Activated naive CD8-positive, alpha-beta T cell (primary cell): ENCODE measurements around the gene ZFP91.
"Not testable (repeated sequence)": the region's sequence is repeated elsewhere in the genome, so short reads cannot be mapped to it uniquely, and the experiment has no call there.

Experiments
- H3K27ac Mint-ChIP-seq: one replicate; pipeline ENCODE4 v1.8.0; 2021; ENCODE audit warnings: mixed read lengths
- H3K27me3 Mint-ChIP-seq: one replicate; pipeline ENCODE4 v1.8.0; 2021; ENCODE audit warnings: mixed read lengths
- H3K36me3 Mint-ChIP-seq: one replicate; pipeline ENCODE4 v1.8.0; 2021; ENCODE audit warnings: mixed read lengths
- H3K4me1 Mint-ChIP-seq: one replicate; pipeline ENCODE4 v1.8.0; 2021; ENCODE audit warnings: low read depth, mixed read lengths
- H3K4me3 Mint-ChIP-seq: one replicate; pipeline ENCODE4 v1.8.0; 2021; ENCODE audit warnings: mild to moderate bottlenecking, mixed read lengths
- H3K9me3 Mint-ChIP-seq: one replicate; pipeline ENCODE4 v1.8.0; 2021; ENCODE audit warnings: low read depth, mixed read lengths

Gene ZFP91, protein sequence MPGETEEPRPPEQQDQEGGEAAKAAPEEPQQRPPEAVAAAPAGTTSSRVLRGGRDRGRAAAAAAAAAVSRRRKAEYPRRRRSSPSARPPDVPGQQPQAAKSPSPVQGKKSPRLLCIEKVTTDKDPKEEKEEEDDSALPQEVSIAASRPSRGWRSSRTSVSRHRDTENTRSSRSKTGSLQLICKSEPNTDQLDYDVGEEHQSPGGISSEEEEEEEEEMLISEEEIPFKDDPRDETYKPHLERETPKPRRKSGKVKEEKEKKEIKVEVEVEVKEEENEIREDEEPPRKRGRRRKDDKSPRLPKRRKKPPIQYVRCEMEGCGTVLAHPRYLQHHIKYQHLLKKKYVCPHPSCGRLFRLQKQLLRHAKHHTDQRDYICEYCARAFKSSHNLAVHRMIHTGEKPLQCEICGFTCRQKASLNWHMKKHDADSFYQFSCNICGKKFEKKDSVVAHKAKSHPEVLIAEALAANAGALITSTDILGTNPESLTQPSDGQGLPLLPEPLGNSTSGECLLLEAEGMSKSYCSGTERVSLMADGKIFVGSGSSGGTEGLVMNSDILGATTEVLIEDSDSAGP

DNA sequence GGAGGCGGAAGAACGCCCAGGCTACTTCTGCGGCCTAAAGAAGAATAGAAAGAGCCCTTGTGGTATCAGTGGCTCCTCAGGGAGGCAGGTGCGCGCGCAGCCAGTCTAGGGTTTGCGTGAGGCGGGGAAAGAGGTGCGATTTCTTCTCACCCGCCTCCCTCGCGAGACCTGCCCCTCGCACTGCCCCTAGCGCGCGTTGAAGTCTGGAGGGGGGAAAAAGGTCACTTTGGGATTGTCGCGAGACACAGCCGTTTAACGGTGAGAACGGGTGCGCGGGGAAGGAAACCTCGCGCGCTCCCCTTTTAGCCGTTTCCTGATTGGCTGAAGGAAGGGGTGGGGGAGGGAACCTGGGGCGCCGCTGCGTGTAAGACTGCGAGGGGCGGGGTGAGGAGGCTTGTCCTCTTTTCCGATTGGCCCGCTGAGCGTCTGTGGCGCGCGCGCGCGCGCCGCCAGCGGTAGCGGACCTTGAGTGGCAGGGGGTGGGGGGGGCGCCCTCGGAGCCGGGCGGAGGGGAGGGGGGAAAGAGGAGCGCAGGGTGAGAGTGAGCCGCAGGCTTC lies at the start of gene ZFP91:
TSS of gene ZFP91 (plus strand) at position 429 of the 557 bp plus-strand sequence. CDS start 219 bp downstream, outside the sequence.
- H3K36me3 Mint-ChIP-seq = peaks cover 16% of the 10 kb centered on the region
- peaks cover 62% of the 10 kb centered on the region for H3K4me1 Mint-ChIP-seq
- H3K27ac Mint-ChIP-seq = peak within 1 kb of the TSS; percentile 100
- H3K9me3 Mint-ChIP-seq = no peaks in the 10 kb centered on the region
- H3K27me3 Mint-ChIP-seq = no peaks in the 10 kb centered on the region
- H3K4me3 Mint-ChIP-seq = peak within 1 kb of the TSS; percentile 99

DNA sequence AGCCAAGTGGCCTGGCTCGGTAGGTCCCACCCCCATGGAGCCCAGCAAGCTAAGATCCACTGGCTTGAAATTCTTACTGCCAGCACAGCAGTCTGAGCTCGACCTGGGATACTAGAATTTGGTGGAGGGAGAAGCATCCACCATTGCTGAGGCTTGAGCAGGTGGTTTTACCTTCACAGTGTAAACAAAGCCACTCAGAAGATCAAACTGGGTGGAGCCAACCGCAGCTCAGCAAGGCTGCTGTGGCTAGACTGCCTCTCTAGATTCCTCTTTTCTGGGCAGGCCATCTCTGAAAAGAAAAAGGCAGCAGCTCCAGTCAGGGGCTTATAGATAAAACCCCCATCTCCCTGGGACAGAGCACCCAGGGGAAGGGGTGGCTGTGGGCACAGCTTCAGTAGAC lies 48.6 kb upstream of the ZFP91 start:
- H3K4me3 Mint-ChIP-seq = peak overlapping the region; percentile 62
- H3K27ac Mint-ChIP-seq = peak overlapping the region; percentile 78
- no peaks in the 10 kb centered on the region for H3K27me3 Mint-ChIP-seq
- peaks cover 51% of the 10 kb centered on the region for H3K36me3 Mint-ChIP-seq
- peaks cover 72% of the 10 kb centered on the region for H3K4me1 Mint-ChIP-seq
- no peaks in the 10 kb centered on the region for H3K9me3 Mint-ChIP-seq

DNA sequence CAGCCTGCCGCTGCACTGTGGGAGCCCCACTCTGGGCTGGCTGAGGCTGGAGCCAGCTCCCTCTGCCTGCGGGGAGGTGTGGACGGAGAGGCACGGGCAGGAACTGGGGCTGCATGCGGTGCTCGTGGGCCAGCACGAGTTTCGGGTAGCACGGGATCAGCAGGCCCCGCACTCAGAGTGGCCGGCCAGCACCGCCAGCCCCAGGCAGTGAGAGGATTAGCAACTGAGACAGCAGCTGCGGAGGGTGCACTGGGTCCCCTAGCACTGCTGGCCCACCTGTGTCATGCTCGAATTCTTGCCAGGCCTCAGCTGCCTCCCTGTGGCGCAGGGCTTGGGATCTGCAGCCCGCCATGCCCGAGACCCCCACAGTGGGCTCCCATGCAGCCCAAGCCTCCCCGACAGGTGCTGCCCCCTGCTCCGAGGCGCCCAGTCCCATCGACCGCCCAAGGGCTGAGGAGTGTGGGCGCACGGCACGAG lies 47.0 kb upstream of the ZFP91 start:
- Mint-ChIP-seq H3K27ac (no peak overlapping the region), H3K4me1 (peaks cover 72% of the 10 kb centered on the region), H3K9me3 (no peaks in the 10 kb centered on the region), H3K4me3 (no peak overlapping the region), H3K27me3 (no peaks in the 10 kb centered on the region), H3K36me3 (peaks cover 61% of the 10 kb centered on the region)

DNA sequence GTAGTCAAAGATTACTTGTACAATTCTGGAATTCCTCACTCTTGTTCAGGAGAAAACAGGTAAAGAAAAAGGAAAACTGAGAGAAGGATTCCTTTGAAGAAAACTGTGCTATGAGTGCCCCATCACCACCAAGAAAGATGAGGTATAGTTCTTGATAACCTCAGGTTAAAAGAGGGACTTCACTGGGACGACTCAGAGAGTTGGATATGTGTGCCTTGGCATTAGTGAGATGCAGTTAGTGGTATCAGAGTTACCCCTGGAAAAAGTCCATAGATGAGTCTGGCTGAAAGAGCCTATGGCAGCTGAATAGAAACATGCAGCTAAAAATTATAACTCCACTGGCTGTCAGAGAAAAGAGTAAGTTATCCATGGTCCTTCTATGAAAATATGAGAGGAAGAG lies 32.0 kb upstream of the ZFP91 start:
- Mint-ChIP-seq H3K27me3 (no peaks in the 10 kb centered on the region), H3K4me1 (peaks cover 37% of the 10 kb centered on the region), H3K4me3 (no peak overlapping the region), H3K36me3 (peaks cover 46% of the 10 kb centered on the region), H3K27ac (peak overlapping the region; percentile 76), H3K9me3 (no peaks in the 10 kb centered on the region)

DNA sequence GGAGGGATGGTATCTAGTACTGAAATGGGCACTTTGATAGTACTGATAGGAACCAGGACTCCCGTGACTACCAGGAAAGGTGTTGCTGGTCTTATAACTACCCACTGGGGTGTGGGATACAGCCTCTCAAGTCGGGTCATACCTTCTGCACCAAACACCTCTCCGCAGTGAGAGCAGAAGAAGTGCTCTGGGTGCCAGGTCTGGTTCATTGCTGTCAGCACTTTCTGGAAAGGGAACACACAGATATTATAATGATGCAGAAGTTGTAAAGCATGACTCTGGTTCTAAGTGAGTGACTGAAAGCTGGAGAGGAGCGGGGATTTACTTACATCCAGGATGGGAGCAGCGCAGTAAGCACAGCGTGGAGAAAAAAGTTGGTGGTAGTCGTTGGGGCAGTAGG lies 29.2 kb upstream of the ZFP91 start:
- H3K9me3 Mint-ChIP-seq = no peaks in the 10 kb centered on the region
- no peak overlapping the region for H3K4me3 Mint-ChIP-seq
- H3K27me3 Mint-ChIP-seq = no peaks in the 10 kb centered on the region
- no peak overlapping the region for H3K27ac Mint-ChIP-seq
- H3K4me1 Mint-ChIP-seq = peaks cover 23% of the 10 kb centered on the region
- peaks cover 46% of the 10 kb centered on the region for H3K36me3 Mint-ChIP-seq

DNA sequence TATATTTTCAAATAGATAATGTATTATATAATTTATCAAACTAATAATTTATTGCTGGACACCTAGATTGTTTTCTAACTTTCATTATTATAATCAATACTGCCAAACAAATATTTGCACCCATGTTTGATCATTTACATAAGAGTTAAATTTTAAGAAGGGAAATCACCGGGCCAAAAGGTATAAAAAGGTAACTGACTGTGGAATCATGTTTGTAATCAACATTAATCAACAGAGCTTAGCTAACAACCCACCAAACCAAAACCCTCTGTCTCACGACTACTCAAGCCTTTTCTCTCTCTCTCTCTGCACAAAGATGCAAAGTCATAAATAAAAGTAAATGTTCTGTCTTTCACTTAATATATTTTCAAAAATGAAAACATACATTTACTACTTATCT lies 18.0 kb upstream of the ZFP91 start:
- no peak overlapping the region for H3K4me3 Mint-ChIP-seq
- peaks cover 77% of the 10 kb centered on the region for H3K4me1 Mint-ChIP-seq
- H3K27ac Mint-ChIP-seq = peak overlapping the region; percentile 69
- no peaks in the 10 kb centered on the region for H3K27me3 Mint-ChIP-seq
- H3K9me3 Mint-ChIP-seq = no peaks in the 10 kb centered on the region
- peaks cover 17% of the 10 kb centered on the region for H3K36me3 Mint-ChIP-seq

DNA sequence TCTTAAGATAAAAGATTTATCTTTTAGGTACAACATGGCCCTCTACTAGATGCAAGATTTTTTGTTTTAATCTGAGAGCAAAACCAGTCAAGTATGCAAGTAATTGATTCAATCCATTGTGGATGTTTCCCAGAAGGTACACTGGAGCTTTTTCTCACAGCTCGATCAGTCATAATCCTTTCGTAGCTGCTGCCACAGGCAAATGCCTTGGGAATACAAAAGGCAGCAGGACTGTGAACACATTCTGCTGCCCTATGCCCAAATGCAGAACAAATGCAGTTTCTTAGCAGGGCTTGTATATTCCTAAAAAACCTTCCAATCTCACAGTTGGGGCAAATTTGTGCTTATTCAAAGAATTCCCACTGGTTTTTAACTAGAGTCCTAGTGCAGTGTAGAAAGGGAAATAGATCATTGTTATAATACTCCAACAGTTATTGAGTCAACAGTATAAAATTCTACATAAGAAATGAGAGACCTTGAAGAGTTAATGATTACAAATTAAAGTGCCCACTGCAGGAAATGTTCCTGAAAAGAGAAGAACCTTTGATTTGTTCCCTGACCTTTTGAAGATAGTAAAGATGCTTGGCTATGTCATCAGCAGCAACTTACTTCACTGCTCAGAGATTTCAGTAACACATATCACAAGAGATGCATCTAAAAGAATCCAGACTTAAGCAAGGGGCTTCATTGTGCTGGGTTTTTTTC lies 17.3 kb upstream of the ZFP91 start:
- Mint-ChIP-seq H3K27me3 (no peaks in the 10 kb centered on the region), H3K9me3 (no peaks in the 10 kb centered on the region), H3K4me1 (peaks cover 78% of the 10 kb centered on the region), H3K36me3 (peaks cover 17% of the 10 kb centered on the region), H3K27ac (peak overlapping the region; percentile 69), H3K4me3 (peak overlapping the region; percentile 11)

DNA sequence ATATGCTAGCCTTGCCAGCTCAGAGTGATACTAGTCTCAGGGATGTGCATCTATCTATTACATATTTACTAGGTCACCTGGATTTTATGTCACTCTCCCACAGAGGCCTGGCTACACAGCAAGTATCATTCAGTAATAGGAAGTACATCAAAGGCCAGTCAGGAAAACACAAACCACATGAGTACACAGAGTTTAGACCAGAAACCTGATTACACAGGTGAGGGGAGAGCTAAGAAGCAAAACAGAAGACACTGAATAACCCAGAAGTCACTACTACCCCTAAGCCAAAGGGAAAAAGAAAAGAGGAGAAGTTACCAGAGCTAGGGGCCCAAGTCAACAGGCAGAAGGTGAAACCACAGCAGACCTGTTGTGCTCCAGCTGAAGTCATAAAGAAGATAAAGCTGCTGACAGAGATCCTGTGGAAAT lies 16.5 kb upstream of the ZFP91 start:
- H3K36me3 Mint-ChIP-seq = peaks cover 13% of the 10 kb centered on the region
- H3K4me1 Mint-ChIP-seq = peaks cover 72% of the 10 kb centered on the region
- H3K27ac Mint-ChIP-seq = peak overlapping the region; percentile 85
- H3K4me3 Mint-ChIP-seq = peak overlapping the region; percentile 51
- no peaks in the 10 kb centered on the region for H3K9me3 Mint-ChIP-seq
- H3K27me3 Mint-ChIP-seq = no peaks in the 10 kb centered on the region

DNA sequence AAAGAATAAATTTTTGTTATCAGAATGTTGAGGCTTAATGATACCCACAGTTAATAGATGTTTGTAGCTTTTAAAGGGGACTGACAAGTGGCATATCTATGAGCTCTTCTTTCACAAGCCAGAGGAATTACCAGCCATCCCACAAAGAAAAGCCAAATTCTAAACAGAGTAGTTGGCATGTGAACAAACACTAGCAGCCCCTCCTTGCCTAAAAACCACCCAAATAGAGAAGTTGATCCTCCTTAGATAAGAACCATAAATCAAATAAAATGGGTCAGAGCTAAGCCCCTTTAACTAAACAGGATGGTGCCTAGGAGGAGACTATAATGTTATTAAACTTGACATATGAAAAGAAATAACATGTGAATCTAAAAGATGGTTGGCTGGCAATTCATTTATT lies 14.6 kb upstream of the ZFP91 start:
- peak overlapping the region; percentile 44 for H3K4me3 Mint-ChIP-seq
- H3K36me3 Mint-ChIP-seq = peaks cover 21% of the 10 kb centered on the region
- peaks cover 82% of the 10 kb centered on the region for H3K4me1 Mint-ChIP-seq
- H3K27ac Mint-ChIP-seq = peak overlapping the region; percentile 78
- H3K27me3 Mint-ChIP-seq = no peaks in the 10 kb centered on the region
- H3K9me3 Mint-ChIP-seq = no peaks in the 10 kb centered on the region

DNA sequence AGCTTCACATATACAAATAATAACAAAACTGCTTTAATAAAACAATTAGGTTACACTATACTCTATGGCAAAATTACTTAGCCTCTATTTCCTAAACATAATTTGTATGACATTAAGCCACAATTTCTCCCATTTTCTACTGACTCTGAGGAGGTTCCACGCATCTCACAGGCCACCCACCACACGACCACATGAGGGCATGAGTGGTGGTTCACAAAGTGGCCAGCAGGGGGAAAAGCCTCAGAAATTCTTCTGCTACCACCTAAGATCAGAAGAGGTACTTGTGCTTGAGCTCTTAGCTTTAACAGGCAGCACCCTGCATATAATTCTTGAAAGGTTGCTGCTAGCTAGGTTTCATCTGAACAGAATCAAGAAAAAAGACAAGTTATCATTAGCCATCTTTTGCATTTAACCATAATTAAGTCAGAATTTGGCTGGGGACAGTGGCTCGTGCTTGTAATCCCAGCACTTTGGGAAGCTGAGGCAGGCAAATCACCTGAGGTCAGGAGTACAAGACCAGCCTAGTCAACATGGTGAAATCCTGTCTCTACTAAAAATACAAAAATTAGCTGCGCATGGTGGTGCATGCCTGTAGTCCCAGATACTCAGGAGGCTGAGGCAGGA lies 10.9 kb upstream of the ZFP91 start:
- Mint-ChIP-seq H3K27ac (peak overlapping the region; percentile 67), H3K36me3 (peaks cover 19% of the 10 kb centered on the region), H3K27me3 (no peaks in the 10 kb centered on the region), H3K9me3 (no peaks in the 10 kb centered on the region), H3K4me3 (peak overlapping the region; percentile 75), H3K4me1 (peaks cover 70% of the 10 kb centered on the region)

DNA sequence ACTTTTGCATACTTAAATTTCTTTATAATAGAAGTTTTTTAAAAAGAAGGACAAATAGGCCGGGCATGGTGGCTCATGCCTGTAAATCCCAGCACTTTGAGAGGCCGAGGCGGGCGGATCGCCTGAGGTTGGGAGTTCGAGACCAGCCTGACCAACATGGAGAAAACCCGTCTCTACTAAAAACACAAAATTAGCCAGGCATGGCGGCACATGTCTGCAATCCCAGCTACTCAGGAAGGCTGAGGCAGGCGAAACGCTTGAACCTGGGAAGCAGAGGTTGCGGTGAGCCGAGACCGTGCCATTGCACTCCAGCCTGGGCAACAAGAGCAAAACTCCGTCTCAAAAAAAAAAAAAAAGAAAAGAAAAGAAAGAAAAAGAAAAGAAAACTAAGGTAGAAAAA lies 6.0 kb upstream of the ZFP91 start:
- H3K27me3 Mint-ChIP-seq, H3K9me3 Mint-ChIP-seq: not testable (repeated sequence)
- H3K36me3 Mint-ChIP-seq = peaks cover 20% of the 10 kb centered on the region
- peaks cover 63% of the 10 kb centered on the region for H3K4me1 Mint-ChIP-seq
- H3K4me3 Mint-ChIP-seq = peak overlapping the region; percentile 99
- peak overlapping the region; percentile 100 for H3K27ac Mint-ChIP-seq

DNA sequence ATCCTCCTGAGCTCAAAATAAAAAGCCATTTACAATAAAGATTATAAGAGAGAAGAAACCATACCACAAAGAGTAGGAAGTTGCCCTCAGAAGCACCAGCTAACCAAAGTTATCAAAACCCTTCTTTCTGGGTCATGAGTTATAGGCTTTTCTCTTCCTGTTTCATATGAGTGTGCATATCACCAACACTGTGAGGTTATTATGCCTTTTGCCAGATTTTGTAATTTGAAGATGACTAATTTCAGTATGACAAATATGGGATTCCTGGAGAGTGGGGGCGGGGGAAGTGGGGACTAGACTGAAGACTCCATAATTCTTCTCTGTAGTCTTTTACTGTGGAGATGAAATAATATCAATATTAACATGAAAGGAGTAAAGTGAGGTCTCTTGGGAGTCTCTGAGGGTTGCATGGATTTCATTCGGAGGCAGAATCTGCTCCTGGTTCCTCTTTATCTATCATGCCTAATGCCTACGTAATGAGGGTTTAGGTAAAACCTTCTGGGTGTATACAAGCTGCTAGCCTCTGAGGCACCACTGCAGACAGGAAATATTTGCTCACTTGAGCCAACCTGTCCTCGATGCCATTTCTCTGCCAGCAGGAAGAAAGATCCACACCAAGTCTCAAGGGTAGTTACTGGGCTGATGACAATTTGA lies 5.3 kb upstream of the ZFP91 start:
- Mint-ChIP-seq H3K27me3 (no peaks in the 10 kb centered on the region), H3K36me3 (peaks cover 18% of the 10 kb centered on the region), H3K27ac (peak overlapping the region; percentile 100), H3K9me3 (no peaks in the 10 kb centered on the region), H3K4me3 (peak overlapping the region; percentile 99), H3K4me1 (peaks cover 56% of the 10 kb centered on the region)

DNA sequence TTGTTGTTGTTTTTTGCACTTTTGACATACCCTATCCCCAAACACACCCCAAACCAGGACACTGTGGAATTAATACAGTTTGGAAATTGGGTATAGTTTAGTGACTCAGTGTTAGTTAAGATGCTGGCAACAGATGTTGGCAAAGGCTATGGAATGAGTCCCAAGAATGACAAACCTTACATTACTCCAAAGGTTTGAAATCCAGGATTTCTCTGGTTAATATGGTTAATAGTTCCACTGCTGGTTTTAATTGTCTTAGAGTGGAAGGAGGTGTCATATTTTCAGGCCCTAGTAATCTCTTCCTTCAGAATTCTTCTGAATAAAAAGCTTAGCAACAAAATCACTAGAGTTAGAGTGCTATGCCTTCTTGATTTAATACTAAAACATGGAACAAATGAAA lies 4.0 kb upstream of the ZFP91 start:
- H3K9me3 Mint-ChIP-seq = no peaks in the 10 kb centered on the region
- H3K4me3 Mint-ChIP-seq = peak overlapping the region; percentile 99
- H3K4me1 Mint-ChIP-seq = peaks cover 51% of the 10 kb centered on the region
- H3K36me3 Mint-ChIP-seq = peaks cover 13% of the 10 kb centered on the region
- no peaks in the 10 kb centered on the region for H3K27me3 Mint-ChIP-seq
- H3K27ac Mint-ChIP-seq = peak overlapping the region; percentile 100

DNA sequence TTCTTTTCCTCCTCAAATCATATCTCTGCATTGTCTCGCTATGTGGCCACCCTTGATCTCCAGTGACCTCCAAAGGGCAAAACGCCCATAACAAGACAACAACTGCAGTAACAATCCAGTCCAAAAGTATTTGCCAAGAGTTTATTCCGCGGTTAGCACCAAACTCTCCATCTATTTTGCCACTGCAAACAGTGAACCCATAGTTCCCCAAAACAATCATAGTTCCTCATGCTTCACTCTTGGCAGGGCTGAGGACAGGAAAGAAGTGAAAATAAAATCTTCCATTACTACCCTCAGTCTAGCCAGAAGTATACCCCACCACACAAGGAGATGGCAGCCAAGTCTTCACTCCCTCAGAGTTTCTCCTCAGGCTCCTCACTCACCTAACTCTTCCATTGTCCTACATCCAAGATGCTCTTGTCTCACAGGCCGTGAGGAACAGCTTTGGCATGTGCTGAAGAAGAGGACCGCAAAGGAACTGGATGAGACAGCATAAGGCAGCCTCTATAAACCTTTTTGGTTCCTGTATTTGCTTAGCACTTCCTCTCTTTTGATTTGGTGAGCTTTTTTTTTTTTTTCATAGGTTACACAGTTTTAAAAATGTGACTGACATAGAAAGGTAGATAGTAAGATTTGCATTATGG lies 3.4 kb upstream of the ZFP91 start, which contains the start of gene LPXN:
TSS of gene LPXN (minus strand) at position 480 of the 644 bp plus-strand sequence. CDS start at position 396, 84 bp downstream.
- Mint-ChIP-seq H3K4me1 (peaks cover 52% of the 10 kb centered on the region), H3K36me3 (peaks cover 14% of the 10 kb centered on the region), H3K4me3 (peak within 1 kb of the TSS; percentile 99), H3K27ac (peak within 1 kb of the TSS; percentile 100), H3K9me3 (no peaks in the 10 kb centered on the region), H3K27me3 (no peaks in the 10 kb centered on the region)
